ENCODE data around the gene NRGN.

Gene NRGN

GRCh38 chr11:124742555-124742954 lies 2.8 kb downstream of the NRGN start:
- no peak for DNase-seq

- no peak for DNase-seq
These were observed 3.3 kb downstream of the NRGN start for GRCh38 chr11:124743050-124743449.

GRCh38 chr11:124745270-124745834 lies 5.6 kb downstream of the NRGN start:
- no peak for DNase-seq

- DNase-seq, result no peak
These were observed 6.3 kb downstream of the NRGN start for GRCh38 chr11:124745835-124746620.

- DNase-seq, result peak; percentile 58
These were observed 7.0 kb downstream of the NRGN start for GRCh38 chr11:124746621-124747243.

GRCh38 chr11:124747406-124748099 lies 7.8 kb downstream of the NRGN start:
- no peak for DNase-seq

GRCh38 chr11:124748100-124748418 lies 8.3 kb downstream of the NRGN start:
- no peak for DNase-seq

- DNase-seq, result no peak
These were observed 9.0 kb downstream of the NRGN start for GRCh38 chr11:124748481-124749343.

- DNase-seq, result no peak
These were observed 10.2 kb downstream of the NRGN start for GRCh38 chr11:124749912-124750311.

- DNase-seq, result no peak
These were observed 11.6 kb downstream of the NRGN start for GRCh38 chr11:124751391-124751740.

- no peak for DNase-seq
These were observed 12.2 kb downstream of the NRGN start, which contains the start of gene VSIG2 for GRCh38 chr11:124751741-124752470. Gene VSIG2, minus strand, starts transcription at chr11:124752255. Its CDS starts 118 bp downstream, at chr11:124752137.

- DNase-seq, result no peak
These were observed 12.8 kb downstream of the NRGN start for GRCh38 chr11:124752471-124753102.

GRCh38 chr11:124753205-124753604 lies 13.5 kb downstream of the NRGN start:
- DNase-seq, result no peak

- no peak for DNase-seq
These were observed 13.9 kb downstream of the NRGN start for GRCh38 chr11:124753624-124754023.

GRCh38 chr11:124754309-124754708 lies 14.6 kb downstream of the NRGN start:
- no peak for DNase-seq

GRCh38 chr11:124754710-124755109 lies 15.0 kb downstream of the NRGN start:
- DNase-seq, result no peak

- DNase-seq, result no peak
These were observed 16.5 kb downstream of the NRGN start for GRCh38 chr11:124756033-124756752.

GRCh38 chr11:124756753-124757227 lies 17.0 kb downstream of the NRGN start:
- DNase-seq, result no peak

GRCh38 chr11:124757320-124757719 lies 17.6 kb downstream of the NRGN start:
- DNase-seq, result no peak

All from fibroblast of upper back skin (primary cell).